ENCODE results near the gene PTMS. TPM values are rescaled to one million over a fixed set of nuclear protein-coding genes. Genes with fewer than 3 reads are reported as not detected.

PTMS gene
- total RNA-seq, 1 donor from 2014 or later: 69.1 TPM

DNA sequence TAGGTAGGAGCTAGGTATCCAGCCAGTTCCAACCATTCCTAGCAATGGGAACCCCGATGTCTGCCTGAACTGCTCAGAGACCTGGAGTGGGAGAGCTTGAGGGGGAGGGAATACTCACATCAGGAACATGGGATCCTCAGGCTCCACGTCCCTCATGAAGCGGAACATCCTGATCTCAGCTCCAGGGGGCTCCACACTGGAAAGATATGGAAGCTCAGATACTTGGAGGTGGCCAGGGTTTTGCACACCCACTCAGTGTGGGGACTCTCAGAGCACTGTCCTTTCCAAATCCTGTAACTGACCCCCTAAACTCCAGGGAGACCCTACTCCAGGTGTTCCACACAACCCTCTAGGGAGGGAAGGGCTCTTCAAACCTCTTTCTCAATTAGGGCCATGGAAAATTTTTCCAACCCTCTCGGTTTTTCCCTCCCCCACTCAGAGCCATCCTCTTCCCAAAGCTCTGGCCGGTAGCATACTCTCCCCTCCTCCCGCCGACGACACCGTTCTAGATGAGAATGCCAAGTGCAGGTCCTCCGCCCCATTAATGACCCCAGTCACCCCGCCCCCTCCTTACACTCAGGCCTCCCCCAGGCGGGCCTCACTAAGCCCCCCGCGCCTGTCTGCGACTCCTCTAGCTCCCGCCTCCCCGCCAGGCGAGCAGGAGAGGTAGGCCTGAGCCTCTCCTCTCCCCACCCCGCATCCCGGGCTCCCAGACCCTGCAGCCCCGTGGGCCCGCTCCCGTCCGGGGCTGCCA is 13.8 kb upstream of the PTMS start:
- DNase-seq (ENCODE audit: low read depth): no peak

DNA sequence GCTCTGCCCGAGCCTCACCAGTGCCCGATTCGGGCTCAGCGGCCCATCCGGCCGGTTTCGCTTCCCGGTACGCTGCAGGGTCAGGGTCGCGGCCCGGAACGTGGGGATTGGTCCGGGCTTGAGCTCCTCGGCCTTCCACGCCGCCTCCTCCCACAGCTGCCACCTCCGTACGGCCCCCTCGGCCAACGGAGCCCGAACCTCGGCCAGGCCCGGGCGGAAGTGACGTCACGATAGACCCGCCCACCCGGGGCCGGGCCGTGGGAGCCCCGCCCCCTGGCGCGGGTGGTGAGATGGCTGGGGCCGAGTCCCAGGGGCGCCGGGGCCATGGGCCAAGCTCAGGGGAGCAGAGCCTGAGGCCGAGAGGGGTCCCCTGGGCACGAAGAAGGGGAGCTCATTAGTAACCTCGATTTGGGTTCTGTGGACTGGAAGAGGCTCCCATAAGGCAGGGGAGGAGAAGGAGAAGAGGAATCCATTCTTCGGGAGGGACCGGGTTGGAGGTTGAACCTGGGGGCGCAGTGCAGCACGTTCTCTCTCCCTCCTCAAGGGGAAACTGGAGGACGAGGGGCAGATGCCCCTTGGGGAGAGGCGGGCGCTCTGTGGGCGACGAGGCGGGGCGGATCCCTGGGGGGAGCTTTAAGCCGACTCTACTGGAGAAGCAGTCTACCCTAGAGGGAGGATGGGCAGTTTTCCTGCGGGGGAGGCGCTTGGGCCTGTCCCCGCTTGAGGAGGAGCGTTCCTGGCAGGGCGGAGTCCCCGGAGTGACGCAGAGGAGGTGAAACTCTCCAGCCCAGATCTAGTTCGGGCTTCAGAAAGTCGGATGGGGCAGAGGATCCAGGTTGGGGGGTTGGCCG is 13.0 kb upstream of the PTMS start, which contains the start of gene MLF2:
MLF2 (minus strand) TSS at position 221 of the 851 bp plus-strand sequence. CDS start 807 bp downstream, outside the sequence.
- peak; percentile 95 for DNase-seq (ENCODE audit: low read depth)

DNA sequence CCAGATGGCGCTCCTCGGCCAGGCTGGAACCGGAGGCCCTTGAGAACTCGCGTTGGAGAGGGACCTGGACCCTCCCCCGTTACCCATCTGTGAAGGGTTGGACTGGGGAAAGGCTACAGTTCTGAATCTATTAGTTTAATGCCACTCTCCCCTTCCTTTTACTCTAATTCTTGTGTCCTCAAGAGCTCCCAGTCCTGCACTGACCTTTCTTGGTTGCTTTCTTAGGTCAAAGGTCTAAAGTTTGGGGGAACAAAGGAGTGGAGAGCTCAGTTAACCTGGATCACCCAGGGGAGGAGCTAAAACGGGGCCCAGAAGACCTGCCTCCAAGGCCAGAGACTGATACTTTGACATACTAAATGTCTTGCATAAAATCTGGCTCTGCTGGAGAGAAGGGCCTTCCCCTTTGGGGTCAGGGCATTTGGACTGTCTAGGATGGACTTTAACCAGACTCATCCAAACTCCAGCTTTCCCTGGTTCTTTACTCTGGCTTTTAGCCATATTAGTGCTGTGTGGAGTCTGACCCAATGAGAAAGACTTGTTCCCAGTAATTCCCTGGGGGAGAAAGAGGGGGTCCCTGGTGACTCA is 12.3 kb upstream of the PTMS start:
- DNase-seq (ENCODE audit: low read depth): no peak

DNA sequence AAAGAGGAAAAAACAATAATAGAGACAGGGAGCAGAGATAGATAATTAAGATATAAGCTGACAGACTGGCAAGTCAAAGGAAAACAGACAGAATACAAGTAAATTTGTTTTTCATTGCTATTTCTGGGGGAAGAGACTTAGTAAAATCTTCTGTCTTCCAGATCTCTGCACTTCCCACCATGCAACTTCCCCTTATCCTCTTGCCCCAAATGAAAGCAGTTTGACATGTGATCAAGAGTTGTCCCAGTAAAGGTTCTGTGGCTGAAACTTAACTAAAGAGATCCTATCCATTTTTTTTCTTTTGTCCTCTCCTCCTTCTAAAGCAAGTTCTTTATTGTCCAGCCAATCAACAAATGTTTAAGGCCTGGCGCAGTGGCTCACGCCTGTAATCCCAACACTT is 11.8 kb upstream of the PTMS start:
- no peak for DNase-seq (ENCODE audit: low read depth)

DNA sequence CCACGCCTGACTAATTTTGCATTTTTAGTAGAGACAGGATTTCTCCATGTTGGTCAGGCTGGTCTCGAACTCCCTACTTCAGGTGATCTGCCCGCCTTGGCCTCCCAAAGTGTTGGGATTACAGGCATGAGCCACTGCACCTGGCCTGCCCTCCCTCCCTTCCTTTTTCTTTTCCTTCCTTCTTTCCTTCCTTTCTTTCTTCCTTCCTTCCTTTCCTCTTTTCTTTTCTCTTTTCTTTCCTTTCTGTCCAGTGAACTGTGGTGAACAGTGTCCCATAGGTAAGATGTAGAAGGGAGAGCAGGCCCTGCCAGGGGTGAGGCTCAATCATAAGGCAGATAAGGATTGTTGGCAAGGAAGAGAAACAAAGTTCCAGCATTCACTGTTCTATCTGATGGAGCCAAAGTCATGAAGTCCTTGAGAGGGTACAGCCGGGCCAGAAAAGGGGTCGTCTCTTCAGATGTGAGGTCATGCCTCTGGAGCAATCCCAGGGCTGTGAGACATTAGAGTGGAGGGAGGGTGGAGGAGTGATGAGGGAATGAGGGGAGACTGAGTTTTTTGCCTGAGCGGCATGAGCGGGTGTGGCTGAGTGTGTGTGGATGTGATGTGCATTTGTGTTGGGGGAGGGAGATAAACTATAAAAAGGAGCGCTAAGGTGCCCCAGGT is 9.0 kb upstream of the PTMS start:
- DNase-seq (ENCODE audit: low read depth): no peak

DNA sequence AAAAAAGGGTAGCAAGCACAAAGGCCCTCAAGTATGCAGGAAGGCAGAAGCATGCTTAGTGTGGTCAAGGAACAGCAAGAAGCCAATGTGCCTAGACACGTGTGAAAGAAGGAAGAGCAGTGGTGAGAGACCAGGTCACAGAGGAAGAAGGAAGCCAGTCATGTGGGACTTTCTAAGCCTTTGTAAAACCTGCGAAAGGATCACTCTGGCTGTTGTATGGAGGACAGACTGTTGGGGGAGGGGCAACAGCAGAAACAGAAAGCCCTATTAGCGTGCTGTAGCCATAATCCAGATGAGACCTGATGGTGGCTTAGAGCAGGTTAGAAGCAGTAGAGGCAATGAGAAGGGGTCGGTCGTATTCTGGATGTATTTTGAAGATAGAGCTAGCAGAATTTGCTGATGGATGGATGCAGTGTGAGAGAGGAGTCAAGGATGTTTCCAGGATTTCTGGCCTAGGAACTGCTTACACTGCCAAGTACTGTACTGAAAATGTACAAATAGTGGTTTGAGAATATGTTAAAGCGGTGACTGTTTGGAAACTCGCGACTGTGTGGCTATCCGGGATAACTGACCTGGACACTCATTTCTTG is 7.6 kb upstream of the PTMS start:
- no peak for DNase-seq (ENCODE audit: low read depth)

DNA sequence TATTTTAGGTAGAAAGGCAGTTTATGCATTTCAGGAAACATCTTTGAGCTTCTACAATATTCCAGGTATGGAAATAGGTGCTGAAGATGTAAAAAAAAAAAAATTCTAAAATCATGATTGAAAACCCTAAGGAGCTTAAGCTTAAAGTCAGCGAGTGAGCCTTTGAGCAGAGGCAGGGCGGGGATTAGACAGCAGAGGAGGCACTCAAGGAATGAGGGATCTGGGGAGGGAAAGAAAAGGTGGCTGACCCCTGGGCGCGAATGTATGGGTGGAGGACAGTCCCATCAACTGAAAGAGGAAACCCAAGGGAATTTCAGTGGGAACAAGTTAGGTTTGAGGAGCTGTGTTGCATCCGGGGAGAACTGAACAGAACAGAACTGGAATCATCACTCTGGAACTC is 6.4 kb upstream of the PTMS start:
- no peak for DNase-seq (ENCODE audit: low read depth)

DNA sequence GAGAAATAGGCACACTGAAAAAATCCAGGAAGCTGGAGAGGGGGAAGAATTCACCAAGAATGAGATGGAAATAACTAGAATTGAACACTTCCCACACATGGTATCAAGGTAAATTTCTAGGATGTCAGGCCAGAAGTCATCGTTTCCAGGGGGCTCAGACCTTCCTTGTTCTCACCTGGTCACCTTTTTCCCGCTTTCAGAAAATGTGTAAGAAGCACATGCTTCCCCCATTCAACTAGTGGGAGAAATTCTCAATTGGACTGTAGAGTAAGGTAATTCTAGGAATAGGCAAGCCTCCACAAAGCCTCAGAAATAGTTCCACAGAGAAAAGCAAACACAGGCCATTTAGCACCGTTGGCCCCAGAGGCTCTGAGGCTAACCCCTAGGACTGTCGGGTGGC is 2.8 kb upstream of the PTMS start:
- DNase-seq (ENCODE audit: low read depth): no peak

DNA sequence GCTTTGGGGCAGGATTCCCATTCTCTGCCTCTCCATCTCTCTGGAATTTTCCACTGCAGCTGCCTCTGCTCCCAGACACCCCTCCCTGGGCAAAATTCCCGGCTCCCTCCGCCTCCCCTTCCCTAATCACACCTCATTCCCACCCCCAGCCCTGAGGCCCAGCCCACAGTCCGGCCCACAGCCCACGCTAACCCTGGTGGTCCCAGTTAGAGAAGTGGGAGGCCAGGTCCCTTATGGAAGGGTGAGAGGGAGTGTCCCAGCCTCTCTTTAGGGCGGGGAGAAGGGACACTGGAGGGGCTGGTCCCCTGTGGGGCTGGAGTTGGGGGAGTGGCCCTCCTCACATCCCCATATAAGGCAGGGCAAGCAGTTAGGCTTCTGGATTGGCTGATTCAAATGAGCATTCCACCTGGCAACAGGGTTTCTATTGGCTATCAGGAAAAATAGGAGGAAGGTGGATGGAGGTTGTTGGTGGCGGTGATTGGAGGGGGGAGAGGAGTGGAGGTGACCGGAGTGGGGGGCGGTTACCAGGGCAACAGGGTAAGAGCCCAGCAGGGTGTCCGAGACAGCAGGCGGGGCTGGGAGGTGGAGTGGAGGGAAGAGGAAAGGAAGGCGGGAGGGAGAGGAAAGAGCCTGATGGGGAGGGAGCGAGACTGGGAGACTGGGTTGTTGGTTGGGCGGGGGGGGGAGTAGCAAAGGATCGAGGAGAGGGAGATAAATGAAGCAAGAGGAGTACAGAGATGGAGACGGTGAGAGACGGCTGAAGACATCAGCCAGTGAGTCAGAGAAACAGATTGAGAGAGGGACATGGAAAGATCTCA is 1.9 kb upstream of the PTMS start:
- peak; percentile 99 for DNase-seq (ENCODE audit: low read depth)

DNA sequence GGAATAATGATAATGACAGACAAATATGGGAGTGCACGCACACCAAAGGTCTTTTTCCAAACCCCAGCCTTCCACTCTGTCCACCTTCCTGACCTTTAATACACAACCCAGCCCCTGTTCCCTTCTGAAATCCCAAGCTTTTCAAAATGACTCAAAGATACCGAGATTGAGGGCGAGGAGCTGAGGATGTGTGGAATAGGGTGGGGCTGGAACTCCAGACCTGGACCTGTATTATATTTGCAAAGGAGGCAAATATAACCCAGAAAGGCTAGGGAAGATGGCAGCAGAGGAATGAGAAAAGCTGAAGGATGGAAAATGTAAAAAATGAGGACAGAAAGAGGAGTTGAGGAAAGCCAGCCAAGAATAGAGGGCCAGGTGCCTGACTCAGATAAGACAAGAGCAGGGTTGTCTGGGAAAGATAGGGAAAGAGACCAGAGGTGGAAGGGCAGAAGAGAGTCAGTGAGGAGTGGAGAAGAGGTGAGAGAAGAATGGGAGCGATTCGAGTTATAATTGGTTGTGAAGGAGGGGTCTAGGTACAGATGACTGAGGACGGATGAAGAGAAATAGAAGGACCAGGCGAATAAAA is 1.0 kb upstream of the PTMS start:
- no peak for DNase-seq (ENCODE audit: low read depth)

DNA sequence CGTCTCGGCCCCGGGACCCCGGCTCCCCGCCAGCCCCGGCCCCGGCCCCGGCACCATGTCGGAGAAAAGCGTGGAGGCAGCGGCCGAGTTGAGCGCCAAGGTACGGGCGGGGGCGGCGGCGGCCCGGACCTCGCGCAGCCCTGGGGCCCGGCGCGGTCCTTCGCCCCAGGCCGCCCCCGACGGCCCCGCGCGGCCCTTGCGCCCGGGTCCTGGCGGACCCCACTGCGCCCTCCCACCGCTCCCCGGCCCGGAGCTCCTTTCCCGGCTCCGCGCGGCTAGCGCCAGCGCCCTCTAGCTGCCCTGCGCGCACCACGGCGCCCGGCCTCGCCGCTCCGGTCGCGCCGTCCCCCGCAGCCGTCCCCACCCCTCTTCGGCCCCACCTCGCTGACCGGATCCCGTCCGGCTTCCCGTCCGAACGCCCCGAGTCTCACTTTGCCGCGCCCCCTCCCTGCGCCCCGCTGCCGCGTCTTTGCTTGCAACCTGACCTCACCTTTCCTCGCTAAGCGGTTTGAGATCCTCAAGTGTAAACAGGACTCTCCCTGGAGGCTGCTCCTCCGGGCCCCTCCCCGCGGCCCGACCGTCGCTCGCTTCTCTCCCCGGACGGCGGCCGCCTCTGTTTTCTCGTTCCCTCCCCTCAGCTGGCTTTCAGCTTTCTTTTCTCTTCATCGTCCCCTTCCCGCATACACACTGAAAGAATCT is 637 bp downstream of the PTMS start:
- peak; percentile 32 for DNase-seq (ENCODE audit: low read depth)

DNA sequence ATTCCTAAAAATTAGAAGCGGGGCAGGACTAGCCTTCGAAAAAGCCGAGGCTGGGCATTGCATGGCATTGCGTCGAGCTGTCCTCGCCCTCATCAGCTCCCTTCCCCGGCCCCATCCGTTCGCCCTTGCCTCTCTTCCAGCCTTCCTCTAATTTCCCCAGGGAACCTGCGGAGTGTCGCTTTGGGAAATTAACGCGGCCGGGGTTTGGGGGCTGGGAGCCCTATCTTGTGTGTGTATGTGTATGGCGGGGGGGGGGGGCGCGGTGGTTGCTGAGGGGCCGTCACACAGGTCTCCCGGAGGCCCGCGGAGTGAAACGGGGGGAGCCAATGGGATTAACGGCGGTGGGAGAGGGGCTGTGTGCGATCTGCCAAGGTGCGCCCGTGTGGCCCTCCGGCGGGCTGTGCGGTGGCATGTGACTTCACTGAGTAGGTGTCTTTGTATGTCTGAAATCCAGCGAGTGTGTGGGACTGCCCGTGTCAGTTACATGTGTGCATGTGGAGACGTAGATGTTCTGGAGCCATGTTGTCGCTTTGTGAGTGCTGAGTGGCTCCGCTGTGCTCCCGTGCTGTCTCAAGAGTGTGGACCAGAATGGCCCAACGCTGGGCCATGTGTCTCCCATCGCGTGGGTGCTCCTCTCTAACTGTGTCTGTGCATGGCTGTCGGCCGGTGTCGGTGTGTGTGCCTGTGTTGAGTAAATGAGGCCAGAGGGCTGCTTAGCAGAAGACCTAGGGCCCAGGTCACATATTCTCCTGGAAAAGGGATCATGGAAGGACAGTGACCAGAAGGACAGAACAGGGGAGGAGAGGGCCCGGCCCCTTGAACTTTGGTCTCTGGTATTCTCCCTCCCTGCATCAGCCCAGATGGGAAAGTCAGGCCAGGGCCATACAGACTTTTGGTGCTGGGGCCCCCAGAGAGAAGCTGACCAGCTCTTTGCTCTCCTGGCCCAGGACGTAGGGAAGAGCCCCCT is 1.5 kb downstream of the PTMS start:
- no peak for DNase-seq (ENCODE audit: low read depth)

DNA sequence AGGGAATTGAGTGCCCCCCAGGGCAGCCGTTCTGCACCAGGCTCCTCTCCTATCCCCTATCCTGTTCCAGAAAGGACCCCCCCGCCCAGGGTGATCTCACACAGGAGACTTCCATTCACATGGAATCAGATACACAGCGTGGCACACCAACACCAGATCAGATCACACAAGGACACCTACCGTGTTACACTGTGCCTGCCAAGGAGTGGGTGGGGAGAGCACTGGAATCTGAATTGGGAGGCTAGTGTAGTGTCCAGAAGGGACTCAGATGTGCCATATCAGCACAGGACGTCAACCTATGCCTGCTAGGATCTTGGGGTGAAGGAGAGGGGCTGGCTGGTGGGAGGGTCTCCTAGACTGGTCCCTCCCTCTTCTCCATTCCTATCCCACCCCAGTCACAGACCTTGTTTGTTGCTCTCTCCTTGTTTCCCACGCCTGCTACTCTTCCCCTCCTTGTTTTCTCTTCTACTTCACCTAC is 2.3 kb downstream of the PTMS start:
- no peak for DNase-seq (ENCODE audit: low read depth)

DNA sequence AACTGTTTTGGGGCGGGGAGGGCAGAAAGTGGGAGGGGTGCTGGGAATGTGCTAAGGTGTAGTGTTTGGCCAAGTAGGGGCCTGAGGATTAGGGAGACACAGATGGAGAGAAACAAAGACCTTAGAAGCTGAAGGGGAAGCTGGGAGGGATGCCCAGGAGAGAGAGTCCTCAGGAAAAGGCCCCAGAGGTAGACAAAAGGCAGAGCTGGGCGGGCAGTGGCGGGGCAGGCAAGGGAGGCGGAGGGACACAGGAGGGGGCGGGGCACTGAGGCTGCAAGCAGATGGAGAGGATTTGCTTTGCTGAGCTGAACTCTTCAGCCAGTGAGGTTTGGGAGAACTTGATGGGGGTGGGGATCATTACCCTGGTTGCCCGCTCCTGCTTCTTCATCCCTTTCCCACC is 2.8 kb downstream of the PTMS start:
- DNase-seq (ENCODE audit: low read depth): no peak

DNA sequence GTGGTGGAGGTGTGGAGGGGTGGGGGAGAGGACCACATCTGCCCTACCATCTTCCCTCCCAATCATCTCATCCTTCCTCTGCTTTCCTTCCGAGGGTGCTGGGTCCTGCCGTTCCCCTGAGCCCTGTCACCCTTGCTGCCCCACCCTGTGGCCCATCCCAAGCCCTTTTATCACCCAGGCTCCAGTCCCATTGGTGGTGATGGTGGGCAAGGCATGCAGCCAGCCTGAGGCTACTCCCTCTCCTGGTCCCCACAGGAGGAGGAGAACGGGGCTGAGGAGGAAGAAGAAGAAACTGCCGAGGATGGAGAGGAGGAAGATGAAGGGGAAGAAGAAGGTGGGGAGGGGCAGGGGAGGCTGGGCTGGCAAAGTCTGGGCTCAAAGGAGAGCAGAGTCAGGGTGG is 3.5 kb downstream of the PTMS start:
- no peak for DNase-seq (ENCODE audit: low read depth)

DNA sequence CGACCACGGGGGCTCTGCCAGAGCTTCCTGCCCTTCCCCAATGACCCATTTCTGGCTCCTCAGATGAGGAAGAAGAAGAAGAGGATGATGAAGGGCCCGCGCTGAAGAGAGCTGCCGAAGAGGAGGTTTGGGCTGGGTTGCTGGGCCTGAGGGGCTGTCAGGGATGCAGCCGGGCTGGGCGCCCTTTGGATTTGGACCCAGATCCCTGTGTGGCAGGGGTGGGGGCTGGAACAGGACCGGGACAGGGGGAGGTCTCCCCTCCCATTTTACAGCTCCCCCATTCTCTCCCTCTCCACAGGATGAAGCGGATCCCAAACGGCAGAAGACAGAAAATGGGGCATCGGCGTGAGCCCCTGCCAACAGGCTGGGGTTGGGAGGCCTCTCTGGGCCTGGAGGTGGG is 3.9 kb downstream of the PTMS start:
- DNase-seq (ENCODE audit: low read depth): no peak

DNA sequence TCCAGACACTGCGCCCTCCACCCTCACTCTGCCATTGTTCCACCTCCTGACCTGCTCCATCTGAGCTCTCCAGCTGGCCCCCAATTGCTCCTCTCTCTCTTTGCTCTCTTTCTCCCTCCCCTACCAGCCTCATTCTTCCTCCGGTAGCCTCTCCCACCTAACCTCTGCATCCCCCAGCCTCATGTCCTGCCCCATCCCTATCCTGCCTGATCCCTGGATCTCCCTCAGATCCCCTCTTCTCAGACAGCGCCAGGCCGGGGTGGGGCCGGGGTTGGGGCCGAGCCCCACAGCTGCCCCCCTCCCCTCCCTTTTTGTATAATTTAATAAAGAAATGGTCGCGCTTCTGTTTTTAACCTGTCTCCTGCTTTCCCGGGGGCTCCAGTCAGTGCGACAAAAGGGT is 4.4 kb downstream of the PTMS start:
- no peak for DNase-seq (ENCODE audit: low read depth)

DNA sequence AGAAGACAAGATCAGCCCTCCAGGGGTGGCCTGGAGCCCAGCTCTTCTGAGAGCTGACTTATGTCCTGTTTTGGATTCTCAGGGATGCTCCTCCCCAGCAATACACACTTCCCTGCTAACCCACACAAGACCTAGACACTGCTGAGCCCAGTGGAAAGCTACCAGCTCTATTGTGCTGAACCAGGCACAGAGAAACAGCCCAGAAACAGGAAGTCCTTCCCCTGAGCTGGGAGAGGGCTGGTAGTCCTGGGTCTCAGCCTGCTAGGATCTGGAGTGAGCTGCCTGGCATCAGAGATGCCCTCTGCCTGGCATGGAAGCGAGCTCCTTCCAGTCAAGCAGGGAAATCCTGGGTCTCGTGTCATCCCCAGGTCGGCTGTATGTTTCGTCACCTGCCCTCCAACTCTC is 4.9 kb downstream of the PTMS start:
- no peak for DNase-seq (ENCODE audit: low read depth)
